HG02943 (cell line): ENCODE data around the gene DNAI1.
"Not testable (repeated sequence)": the region's sequence is repeated elsewhere in the genome, so short reads cannot be mapped to it uniquely, and the experiment has no call there.

Experiments
- ATAC-seq: cut with Tn5 transposase; IDR thresholded peaks from one replicate; pipeline ENCODE4 v1.9.1; 2021; ENCODE audit warnings: mild to moderate bottlenecking, low read depth, moderate library complexity; ENCODE audit not compliant: unreplicated experiment

The DNAI1 gene

DNA sequence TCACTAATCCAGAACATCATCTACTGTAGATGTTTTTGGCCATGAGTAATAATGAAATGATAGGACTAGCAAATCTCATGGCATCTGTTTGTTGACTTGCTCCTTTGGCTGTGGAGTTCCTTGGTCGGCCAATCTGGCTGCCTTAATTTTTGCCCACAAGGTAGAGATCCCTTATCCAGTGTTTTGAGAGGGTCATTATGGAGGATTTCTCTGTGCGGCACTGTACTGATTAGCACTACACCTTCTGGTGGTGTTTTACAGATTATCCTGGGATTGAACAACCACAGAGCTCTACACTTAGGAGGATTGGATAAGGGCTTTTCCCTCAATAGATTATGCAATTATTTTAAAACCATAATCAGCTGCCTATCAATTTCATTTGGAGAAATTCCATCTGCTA, 67.4 kb downstream of the DNAI1 start:
- ATAC-seq, result no peak

DNA sequence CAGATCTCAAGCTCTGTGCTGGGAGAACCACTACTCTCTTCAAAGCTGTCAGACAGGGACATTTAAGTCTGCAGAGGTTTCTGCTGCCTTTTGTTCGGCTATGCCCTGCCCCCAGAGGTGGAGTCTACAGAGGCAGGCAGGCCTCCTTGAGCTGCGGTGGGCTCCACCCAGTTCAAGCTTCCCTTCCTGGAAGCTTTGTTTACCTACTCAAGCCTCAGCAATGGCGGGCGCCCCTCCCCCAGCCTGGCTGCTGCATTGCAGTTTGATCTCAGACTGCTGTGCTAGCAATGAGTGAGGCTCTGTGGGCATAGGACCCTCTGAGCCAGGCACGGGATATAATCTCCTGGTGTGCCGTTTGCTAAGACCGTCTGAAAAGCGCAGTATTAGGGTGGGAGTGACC, 73.4 kb downstream of the DNAI1 start:
- not testable (repeated sequence) for ATAC-seq

DNA sequence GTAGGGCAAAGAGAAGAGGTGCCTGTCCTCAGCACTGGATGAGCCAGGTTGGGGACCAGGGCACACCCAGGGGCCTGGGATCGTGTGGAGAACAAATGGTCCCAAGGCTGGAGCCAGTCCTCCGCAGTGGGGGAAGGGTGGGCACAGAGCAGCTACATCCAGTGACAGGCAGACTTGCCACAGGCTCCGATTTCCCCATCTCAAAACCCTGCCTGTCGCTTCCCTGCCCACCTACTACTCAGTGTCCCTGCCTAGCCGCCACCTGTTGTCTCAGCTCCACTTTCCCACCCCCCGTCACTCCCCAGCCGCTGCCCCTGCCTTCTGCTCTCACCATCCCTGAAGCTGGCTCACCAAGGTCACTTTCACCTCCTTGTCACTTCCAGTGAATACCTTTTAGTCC, 78.1 kb downstream of the DNAI1 start:
- no peak for ATAC-seq

DNA sequence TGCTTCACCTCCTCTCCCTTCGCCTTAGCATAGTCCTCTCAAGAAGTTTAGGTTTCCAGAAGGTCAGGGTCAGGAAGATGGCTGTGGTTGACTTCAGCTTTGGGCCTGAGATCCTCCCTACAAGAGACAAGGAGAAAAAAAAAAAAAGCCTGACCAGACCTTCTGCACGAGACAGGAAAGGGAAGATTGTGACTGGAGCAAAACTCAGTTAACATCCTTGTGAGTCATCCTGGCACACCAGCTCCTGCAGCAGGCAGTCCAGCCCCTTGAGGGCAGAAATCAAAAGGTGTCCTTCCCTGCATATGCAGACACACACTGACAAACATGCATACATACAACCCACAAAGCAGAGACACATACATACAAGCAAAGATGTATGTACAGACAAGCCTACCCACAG, 82.2 kb downstream of the DNAI1 start:
- no peak for ATAC-seq

DNA sequence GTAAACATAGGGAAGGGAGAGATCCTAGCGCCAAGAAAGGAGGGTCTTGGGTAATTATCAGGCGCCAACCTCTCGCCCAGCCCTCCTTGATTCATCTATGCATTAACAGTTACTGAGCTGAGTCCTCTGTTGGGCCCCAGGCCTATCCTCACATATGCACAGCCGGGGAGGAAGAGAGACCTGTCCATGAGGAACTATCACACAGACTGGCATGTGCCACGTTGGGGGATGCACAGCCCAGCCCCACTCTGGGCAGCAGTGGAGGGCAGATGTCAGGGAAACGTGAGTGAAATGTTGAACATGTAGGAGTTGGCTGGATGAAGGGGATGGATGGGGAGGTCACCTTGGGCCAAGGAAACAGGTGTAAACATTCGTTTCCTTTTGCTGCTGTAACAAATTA, 82.9 kb downstream of the DNAI1 start:
- no peak for ATAC-seq

DNA sequence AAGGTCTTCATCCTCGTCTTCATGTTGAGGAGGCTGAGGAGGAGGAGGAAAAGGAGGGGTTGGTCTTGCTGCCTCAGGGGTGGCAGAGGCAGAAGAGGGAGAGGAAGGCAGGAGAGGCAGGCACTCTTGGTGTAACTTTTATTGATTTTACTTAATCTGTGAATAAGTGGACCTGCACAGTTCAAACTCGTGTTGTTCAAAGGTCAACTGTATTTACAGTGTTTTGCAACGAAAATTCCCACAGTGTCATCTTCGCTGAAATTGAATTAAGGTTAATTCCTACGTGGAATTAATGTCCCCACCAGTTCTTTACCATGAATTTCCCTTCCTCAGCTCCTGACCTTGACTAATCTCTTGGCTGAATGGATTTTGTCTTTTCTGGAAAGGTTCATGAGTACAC, 85.4 kb downstream of the DNAI1 start:
- ATAC-seq, result no peak

DNA sequence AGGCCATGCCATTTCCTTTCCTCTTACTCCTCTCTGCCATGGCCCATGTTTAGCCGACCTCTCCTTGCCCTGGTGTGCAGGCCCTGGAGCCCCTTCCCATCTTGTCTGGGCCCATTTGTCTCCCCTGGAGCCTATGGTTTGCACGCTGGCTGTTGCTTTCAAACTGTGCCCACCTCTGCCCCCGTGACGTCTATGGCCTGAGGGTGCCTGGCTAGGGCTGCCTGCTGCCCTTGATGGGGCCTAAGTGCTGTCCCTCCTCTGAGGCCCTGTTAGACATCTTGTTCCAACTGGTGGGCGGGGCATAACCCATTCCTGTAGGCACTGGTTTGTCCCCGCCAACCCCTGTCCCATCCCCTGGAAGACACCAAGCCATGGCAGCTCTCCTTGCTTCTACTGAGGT, 86.9 kb downstream of the DNAI1 start:
- no peak for ATAC-seq

DNA sequence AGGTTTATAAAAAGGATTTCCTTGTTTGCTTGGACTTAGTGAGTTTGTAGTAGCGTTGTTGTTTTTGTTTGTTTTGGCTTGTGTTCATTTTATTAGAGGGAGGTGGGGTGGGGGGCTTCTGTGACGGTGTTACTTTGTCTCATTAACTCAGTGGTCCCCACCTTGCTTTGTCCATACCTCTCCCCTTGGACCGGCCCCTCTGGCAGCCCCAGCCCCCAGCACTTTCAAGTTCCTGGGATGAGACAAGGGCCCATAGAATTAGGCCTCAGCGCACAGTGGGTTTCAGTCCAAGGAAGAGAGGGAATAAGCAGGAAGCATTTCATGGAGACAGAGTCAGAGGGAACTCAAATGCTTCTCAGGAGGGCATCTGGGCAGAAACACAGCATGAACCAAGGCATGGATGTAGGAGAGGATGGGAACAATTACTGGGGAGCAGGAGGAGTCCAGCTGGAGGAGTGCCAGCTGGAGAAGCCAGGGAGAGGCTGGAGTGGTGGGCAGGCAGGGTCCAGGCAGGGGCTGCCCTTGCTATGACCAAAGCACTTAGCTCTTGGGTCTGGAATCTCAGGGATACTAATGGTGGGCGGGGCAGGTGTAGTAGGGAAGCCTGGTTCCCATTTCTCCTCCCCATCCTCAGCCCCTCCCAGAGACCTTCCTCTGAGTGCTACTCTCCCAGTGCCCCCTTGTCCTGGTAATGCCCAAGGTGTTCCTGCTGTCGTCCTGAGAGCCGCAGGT, 87.7 kb downstream of the DNAI1 start:
- ATAC-seq, result no peak

DNA sequence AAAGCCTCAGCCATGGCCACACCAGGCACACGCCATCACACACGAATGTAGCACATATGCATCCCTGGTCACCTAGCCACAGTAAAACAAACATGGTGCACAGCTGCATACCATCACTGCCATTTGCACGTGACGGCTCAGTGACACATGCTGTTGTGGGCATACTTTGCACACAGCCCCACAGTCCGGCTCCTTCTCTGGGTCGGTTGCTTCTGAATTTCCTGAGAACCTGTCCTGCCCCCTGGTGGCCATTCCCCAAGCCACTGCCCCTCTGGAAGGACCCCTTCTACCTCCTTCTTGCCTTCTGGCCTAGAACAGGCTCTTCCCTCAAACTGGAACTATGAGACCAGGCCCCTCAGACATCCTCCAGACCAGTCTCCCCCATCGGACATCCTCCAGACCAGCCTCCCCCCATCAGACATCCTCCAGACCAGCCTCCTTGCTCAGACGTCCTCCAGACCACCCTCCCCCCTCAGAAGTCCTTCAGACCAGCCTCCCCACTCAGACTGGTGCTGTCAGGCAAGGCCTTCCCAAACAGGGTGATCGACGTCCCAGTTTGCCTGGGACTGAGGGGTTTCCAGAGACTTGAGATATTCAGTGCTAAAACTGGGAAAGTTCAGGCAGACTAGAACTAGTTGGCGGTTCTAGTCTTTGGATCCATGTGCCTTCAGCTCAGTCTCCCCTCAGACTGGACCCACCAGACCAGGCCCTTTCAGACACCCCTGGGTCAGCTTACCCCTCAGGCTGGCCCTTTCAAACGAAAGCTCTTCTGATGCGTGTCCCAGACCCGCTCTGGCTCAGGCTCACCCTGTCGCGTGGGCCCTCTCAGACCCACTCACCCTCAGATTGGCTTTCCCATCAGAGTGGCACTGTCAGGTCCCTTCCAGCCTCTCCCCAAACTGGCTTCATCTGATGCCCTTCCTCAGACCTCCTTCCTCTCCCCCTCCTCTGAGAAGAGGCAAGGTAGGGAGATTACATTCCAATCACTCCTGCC, 88.5 kb downstream of the DNAI1 start:
- no peak for ATAC-seq

DNA sequence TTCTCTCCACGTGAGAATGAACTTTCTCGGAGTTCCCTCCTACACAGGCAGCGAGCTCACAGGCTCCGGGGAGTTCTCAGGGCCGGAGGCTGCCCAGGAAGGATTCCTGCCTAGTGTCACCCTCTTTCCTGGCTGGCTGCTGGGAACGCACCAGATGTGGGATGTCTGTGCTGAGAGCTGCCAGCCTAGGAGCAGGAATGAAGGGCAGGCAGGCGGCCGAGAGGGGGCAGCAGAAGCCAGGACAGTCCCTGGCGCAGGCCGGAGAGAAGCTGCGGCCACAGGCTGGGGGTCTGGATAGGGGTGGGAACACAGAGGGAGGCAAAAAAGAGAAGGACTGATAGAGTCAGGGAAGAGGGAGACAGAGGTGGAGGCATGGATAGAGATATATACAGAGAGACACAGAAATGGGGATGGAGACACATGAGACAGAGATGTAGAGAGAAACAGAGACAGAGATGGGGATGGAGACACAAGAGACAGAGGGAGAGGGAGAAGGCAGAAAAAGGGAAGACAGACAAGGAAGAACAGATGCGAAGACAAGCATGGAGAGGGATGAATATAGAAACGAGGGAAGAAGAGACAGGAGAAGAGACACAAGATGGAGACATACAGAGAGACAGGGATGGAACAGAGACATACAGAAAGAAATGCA, 89.5 kb downstream of the DNAI1 start:
- ATAC-seq, result no peak

DNA sequence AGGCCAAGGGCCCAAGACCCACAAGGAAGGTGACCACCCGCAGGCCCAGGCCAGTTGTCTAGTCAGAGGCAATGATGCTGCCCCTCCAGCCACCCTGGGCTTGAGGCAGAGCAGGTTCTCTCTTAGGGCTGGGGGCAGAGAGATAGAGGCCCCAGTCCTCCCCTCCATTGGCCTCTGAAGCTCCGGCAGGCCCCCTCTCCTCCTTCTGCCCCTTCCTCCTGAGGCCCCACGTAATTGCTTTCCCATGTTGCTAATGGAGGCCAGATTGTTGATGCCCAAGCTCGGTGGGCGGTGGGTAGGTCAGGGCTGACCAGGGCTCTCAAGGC, 90.8 kb downstream of the DNAI1 start:
- no peak for ATAC-seq

DNA sequence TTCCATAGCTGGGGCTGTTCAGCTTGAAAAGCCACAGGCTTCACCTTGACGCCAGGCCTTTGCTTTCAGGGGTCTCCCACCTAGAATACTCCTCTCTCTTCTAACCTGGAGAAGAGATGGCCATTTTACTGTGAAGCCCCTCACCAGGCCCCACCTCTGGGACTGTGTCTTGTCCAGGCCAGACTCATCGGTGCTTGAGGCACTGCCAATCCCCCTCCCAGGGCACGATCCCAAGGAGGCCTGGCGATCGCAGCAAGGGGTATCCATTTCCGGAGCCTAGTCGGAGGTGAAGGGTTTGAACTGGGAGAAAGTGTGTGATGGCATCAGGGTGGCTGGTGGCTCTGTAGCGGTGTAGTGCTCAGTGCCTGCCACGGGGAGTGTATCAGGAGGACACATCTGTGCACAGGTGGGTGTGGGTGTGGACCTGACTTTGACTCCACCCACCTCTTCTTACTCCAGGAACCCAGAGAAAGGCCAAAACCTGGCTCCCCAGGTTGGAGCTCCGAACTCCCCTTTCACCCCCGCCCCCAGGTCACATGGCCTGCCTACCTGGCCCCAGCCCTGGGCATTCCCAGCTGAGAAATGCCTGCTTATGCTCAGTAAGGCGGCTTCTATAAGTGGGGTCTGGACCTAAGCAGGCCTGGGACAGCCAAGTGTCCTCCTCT, 91.5 kb downstream of the DNAI1 start:
- ATAC-seq, result no peak

DNA sequence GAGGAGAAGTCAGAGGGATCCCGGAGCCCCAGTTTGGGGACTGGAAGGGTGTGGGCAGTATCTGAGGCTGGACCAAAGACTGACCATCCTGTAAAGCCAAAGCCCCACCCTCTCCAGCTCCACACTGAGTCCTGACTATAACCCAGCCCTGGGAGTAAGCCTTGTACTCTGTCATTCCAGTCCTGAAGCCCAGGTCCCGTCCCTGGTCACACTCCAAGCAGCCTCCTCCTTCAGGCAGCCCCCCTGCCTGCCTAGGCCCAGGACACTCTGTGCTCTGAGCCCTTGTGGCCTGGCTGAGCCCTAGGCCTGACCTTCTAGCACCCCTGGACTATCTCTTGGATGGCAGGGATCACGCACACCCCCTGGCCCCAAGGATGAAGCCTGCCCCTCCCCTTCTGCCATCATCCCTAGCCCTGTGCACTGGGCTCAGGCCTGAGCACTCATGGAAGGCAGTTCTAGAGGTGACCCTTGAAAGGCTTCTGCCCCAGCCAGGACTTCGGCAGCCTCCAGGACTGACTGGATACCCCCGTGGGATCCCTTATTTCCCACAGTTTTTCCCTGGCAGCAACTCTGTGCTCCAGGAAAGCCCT, 92.2 kb downstream of the DNAI1 start:
- no peak for ATAC-seq

DNA sequence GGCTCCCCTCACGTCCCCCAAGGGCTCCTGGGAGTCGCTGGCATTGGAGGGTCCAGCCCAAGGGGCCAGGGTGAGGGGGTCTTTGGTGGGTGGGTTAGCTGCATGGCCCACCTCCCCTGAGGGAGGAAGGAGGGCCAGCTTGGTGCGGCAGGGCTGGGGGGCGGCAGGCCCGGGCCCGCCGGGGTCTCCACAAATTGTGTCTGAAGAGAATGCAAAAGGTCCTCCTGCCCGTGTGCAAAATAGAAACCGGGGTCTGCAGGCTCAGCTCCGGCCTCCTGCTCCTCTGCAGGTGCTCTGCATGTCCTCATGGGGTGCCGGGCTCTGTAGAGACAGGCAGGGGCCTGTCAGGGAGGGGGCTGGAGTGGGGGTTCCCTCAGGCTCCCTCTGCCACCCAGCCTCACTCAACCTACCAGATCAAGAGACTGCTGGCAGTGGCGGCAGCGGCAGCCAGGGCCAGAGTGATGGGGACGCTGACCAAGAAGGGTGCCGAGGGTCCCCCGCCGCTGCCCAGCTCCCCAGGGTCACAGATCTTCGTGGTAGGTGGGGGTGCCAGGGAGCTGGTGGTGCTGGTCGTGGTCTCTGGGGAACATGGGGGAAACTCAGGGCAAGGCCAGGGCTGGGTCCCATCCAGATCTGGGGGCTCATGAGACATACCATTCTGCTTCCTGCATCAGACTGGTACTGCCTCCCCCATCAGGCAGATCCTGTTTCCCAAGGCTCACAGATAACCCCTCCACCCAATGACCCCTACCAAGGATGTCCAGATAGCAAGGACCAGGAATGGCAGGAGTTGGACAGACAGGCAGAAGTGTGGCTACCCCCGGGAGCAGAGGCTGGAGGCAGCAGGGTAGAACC, 93.4 kb downstream of the DNAI1 start:
- ATAC-seq, result no peak

DNA sequence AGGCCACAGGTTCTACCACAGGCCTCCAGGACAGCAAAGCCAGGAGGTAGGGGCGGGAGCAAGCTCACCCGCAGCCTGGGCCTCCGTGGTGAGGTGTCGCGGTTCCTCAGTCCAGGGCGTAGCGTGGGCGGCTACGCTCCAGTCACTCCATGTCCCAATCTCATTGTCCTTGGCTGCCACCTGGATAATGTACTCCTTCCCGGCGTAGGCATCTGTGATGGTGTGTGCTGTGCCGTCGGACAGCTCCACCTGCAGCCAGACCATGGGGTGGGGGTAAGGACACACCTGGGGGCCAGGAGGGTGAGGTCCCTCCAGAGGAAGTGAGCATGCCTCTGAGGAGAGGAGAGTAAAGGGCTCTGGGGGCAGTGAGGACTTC, 94.0 kb downstream of the DNAI1 start:
- ATAC-seq, result no peak

DNA sequence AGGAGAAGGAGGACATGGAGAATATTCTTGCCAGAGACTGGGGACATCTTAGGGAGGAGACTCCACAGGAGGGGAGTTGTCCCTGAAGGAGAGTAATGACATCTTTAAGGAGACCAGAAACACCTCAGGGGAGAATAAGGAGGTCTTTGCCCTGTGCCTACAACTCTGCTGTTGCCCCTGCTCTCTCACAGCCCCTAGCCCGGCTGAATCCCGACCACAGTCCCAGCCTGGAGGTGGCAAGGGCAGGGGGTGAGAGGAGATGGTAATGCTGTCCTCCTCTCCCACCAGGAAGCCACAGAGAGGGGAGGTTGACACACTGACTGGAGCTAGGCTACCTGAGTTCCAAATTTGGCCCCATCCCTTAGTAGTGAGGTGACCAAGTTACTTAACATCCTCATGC, 94.4 kb downstream of the DNAI1 start:
- no peak for ATAC-seq

DNA sequence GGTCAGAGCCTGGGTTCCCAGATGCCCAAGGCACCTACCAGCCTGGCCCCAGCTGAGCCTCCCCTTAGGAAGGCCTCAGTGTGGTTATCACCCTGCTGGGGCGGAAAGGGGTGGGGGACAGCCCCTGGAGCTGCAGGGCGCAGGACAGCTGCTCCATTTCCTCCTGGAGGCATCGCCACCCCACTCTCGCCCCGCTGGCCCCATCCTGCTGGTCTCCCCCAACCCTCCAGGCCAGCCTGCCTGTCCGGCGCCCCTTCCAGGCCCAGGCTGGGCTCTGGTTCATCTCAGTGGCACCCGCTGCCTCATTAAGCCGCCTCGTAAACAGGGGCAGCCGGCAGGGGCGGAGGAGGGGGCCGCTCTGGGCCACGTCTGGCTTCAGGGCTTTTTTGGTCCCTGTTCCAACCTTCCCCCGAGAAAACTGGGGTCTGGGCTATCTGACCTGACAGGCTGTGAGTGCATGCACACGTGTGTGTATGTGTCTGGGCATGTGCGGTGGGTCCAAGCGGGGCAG, 95.0 kb downstream of the DNAI1 start:
- ATAC-seq, result no peak

DNA sequence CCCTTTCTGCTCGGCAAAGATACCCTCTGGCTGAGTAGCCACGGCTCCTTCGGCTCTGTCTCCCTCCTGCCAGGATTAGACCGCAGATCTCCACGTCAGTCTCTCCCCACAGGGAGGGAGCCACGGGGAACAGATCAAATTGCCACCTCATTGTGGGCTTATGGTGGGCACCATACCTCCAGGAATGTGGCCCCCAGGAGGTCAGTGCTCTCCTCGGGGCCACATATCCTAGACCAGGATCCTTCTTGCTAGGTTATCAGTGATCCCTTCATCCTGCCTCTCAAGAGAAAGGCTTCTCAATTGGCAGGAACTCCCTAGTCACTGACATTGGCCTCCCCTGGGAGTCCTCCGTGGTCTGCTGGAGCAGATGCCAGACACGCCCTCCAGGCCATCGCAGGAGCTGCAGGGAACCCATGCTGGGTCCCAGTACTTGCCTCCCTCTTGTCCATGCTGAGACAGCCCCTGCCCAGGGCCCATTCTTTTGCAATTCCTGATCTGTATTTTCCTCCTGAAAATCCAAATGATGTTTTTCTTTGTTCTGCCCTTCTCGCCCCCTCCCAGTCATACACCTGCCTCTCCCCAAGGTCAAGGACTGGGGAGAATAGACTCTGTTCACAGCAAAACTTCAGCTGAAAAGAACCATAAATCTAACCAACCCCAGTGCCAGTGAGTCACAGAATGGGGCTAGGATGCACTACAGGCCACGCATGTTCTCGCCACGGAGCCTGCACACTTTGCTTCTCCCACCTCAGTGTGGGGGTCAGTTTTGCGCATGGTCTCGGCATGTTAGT, 95.8 kb downstream of the DNAI1 start:
- ATAC-seq, result no peak

DNA sequence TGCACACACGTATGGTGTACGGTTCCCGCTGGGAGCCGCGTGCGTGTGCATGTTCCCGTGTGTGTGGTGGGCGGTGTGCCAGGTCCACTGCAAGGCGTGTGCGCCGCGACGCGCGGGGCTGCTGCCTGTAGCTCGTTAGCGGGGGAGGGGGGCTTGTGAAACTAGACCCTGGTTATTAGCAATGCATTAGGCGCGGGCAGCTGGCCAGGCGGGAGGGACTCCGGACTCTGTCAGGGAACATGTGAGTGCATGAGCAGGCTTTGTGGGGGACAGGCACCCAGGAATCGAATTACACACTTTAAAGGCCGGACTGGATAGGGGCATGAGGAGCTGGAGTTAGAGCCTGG, 96.4 kb downstream of the DNAI1 start:
- no peak for ATAC-seq
